Spleen (tissue), 11 donors: Measurements from ENCODE around the gene ELF1. TPM values are rescaled to one million over a fixed set of nuclear protein-coding genes. Genes with fewer than 3 reads are reported as not detected.
"Not testable (repeated sequence)": the region's sequence is repeated elsewhere in the genome, so short reads cannot be mapped to it uniquely, and the experiment has no call there.

Experiments used
- DNase-seq: peaks from one replicate; pipeline ENCODE4 v3.0.0-alpha.2; 2020
- H3K27ac ChIP-seq, 8 donors: fragments of 200-600 bp; sonication (generic) in 7 of 8; 1 replicate in 4 of 8; 2 replicates in 4 of 8; pipeline versions ENCODE4 v1.5.0 to v1.8.0; 2016 to 2021; ENCODE audit warnings: inconsistent platforms in 4 of 8, mild to moderate bottlenecking in 4 of 8, moderate library complexity in 1 of 8
- H3K27me3 ChIP-seq, 7 donors: fragments of 200-600 bp; sonication (generic) in 6 of 7; replicated peaks in 1 of 7; 1 replicate in 4 of 7; 2 replicates in 3 of 7; pipeline versions ENCODE4 v1.5.0 to v1.8.0; 2016 to 2021; ENCODE audit warnings: inconsistent platforms in 3 of 7, mild to moderate bottlenecking in 1 of 7
- H3K36me3 ChIP-seq, 6 donors: fragments of 200-600 bp; sonication (generic) in 5 of 6; 1 replicate in 4 of 6; 2 replicates in 2 of 6; pipeline versions ENCODE4 v1.5.0 to v1.8.0; 2016 to 2021; ENCODE audit warnings: inconsistent platforms in 2 of 6
- H3K4me1 ChIP-seq, 6 donors: fragments of 200-600 bp; sonication (generic) in 5 of 6; 1 replicate in 3 of 6; 2 replicates in 3 of 6; pipeline versions ENCODE4 v1.5.0 to v1.8.0; 2016 to 2021; ENCODE audit warnings: inconsistent platforms in 3 of 6
- H3K4me3 ChIP-seq, 8 donors: fragments of 200-600 bp; sonication (generic) in 7 of 8; 1 replicate in 4 of 8; 2 replicates in 4 of 8; pipeline versions ENCODE4 v1.5.0 to v1.8.0; 2016 to 2021; ENCODE audit warnings: inconsistent platforms in 4 of 8, mild to moderate bottlenecking in 4 of 8, moderate library complexity in 2 of 8
- H3K9me3 ChIP-seq, 8 donors: fragments of 200-600 bp; sonication (generic) in 7 of 8; 1 replicate in 4 of 8; 2 replicates in 4 of 8; pipeline versions ENCODE4 v1.5.0 to v1.8.0; 2016 to 2021; ENCODE audit warnings: inconsistent platforms in 4 of 8
- POLR2A ChIP-seq, 3 donors: fragments of 450-650 bp; IDR thresholded peaks; one replicate each; pipeline ENCODE4 v1.5.1; 2017; ENCODE audit warnings: antibody characterized with exemption in 3 of 3, mild to moderate bottlenecking in 1 of 3
- POLR2AphosphoS5 ChIP-seq, 3 donors: sonication (generic); formaldehyde crosslinking; IDR thresholded peaks; one replicate each; pipeline ENCODE4 v1.5.1; 2017; ENCODE audit warnings: antibody characterized with exemption in 3 of 3
- WGBS, 5 donors: extraction: QIAGEN DNeasy Blood & Tissue Kit in 3 of 5; methylation state at CpG; one replicate each; pipeline versions ENCODE4 v1.1.5 to v1.1.7; 2013 to 2018; 5-methylcytosine and 5-hydroxymethylcytosine counted together
- intact Hi-C: fragments of 100-400 bp; cut with DNase I; formaldehyde crosslinking; loops from one replicate; pipeline ENCODE4 v1.15.0; 2023; ENCODE audit warnings: low total_unique reads
- polyA plus RNA-seq, 3 donors: library from polyadenylated mRNA; stranded (reverse); fragments of 200-250 nt; gene quantifications; one replicate each; pipeline ENCODE4 v1.2.1, GENCODE V29; 2013
- total RNA-seq, 7 donors: library from RNA; depleted of rRNA in 3 of 7; stranded (reverse); fragments of >200 nt in 3 of 7; fragmentation: NEBNext Ultra II Directional in 4 of 7; extraction: Animal tissue kit (Norgen Biotek cat#: 25700) in 4 of 7; gene quantifications; one replicate each; pipeline versions ENCODE4 v1.1.0 to v1.2.1, GENCODE V29; 2016 to 2021
- TF ChIP-seq, protein P1 (sequence below), 11 experiments: fragments of 200-600 bp in 7 of 11; fragments of 450-650 bp in 4 of 11; sonication (generic) in 4 of 11; IDR thresholded peaks in 8 of 11; conservative IDR thresholded peaks in 3 of 11; 1 replicate in 7 of 11; 2 replicates in 4 of 11; pipeline versions ENCODE4 v1.4.0 to v1.8.0; 2016 to 2021; ENCODE audit warnings: antibody characterized with exemption in 11 of 11, inconsistent platforms in 4 of 11, mild to moderate bottlenecking in 1 of 11
- donor health status: healthy with polysubstance abuse.
- donor health status: DM: no; HTN: no; CAD: no; lungs with moderate emphysema.
- donor health status: DM: no; HTN: no; CAD: no.
- donor health status: Bipolar disorder and iron deficiency.
- donor health status: healthy.
- donor health status: DM: no; HTN: no; CAD: no.
- donor health status: DM: yes; HTN: yes; CAD: no.

ELF1 gene
- total and polyA plus RNA-seq, 10 donors, result 18.0 to 146 (median 116) TPM

DNA sequence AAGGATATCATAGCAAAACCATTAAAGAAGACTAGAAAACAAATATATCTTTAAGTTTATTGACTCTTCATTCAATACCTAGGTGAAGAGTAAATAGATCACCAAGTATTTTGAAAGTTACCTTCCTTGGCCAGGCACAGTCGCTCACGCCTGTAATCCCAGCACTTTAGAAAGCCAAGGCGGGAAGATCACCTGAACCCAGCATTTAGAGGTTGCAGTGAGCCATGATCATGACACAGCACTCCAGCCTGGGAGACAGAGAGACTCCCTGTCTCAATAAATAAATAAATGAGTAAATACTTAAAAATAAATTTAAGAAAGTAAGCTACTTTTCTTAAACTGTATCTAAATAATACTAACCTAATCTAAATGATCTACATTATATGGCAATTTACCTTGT lies 33.3 kb upstream of the ELF1 start:
- Histone ChIP-seq H3K27me3 (no peaks in the 10 kb centered on the region), H3K4me3 (no peak overlapping the region), H3K36me3 (peaks cover 0 to 11% (median 0%) of the 10 kb centered on the region in 6 donors), H3K4me1 (peaks cover 16 to 90% (median 70%) of the 10 kb centered on the region in 6 donors), H3K27ac (peak overlapping the region in 1 of 8 donors; percentile 64), H3K9me3 (no peaks in the 10 kb centered on the region)
- intact Hi-C loops, result loop anchor here (10.0 kb wide), 3 partner anchors 78 to 258 kb away; no protein-coding TSS in a partner anchor
- TF ChIP-seq, protein P1, sequence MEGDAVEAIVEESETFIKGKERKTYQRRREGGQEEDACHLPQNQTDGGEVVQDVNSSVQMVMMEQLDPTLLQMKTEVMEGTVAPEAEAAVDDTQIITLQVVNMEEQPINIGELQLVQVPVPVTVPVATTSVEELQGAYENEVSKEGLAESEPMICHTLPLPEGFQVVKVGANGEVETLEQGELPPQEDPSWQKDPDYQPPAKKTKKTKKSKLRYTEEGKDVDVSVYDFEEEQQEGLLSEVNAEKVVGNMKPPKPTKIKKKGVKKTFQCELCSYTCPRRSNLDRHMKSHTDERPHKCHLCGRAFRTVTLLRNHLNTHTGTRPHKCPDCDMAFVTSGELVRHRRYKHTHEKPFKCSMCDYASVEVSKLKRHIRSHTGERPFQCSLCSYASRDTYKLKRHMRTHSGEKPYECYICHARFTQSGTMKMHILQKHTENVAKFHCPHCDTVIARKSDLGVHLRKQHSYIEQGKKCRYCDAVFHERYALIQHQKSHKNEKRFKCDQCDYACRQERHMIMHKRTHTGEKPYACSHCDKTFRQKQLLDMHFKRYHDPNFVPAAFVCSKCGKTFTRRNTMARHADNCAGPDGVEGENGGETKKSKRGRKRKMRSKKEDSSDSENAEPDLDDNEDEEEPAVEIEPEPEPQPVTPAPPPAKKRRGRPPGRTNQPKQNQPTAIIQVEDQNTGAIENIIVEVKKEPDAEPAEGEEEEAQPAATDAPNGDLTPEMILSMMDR (IDR thresholded peaks at IDR 0.05 in 8 of 11, conservative IDR thresholded peaks at IDR 0.05 in 3 of 11), result no peak
- TF ChIP-seq POLR2A (IDR thresholded peaks at IDR 0.05) (no peak), POLR2AphosphoS5 (IDR thresholded peaks at IDR 0.05) (no peak)
- no peak for DNase-seq
- whole genome bisulfite sequencing, 5 donors, result 87 to 99% (median 96%) methylated on average over 3 of the region's 3 CpGs

DNA sequence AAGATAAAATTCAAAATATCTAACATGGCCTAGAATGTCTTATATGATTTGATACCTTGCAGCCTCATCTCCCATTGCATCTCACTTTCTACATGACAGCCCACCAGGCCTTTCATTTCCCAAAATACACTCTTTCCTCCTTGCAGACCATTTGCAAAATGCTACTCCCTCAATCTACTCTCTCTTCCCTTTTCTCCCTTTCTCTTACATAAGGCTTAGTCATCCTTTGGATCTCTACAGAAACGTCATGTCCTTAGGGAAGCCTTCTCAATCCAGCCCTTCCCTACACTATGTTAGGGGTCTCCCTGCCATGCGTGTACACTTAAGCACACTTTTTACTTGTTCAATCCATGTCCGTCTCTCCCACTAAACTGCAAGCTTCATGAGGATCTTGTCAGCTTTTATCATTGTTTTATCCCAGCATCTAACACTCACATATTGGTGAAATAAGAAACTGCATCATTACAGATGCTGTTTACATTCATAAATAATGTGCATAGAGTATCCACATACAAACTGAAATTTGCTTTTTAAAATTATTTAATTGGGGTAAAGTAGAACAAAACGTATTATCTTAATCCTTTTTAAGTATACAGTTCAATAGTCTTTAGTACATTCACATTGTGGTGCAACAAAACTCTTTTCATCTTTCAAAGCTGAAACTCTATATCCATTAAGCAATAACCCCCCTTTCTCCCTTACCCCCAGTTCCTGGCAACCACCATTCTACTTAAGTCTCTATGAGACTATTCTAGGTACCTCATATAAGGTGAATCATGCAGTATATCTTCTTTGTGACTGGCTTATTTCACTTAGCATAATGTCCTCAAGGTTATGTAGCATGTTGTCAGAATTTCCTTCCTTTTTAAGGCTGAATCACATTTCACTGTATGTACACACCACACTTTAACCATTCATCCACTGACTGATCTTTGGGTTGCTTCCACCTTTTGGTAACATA lies 30.6 kb upstream of the ELF1 start:
- Histone ChIP-seq H3K9me3 (no peaks in the 10 kb centered on the region), H3K4me1 (peaks cover 13 to 63% (median 47%) of the 10 kb centered on the region in 6 donors), H3K4me3 (no peak overlapping the region), H3K27ac (peak overlapping the region in 3 of 8 donors; percentile 38 to 50 (median 48)), H3K27me3 (no peaks in the 10 kb centered on the region), H3K36me3 (peaks cover 0 to 18% (median 0%) of the 10 kb centered on the region in 6 donors)
- DNase-seq, result no peak
- TF ChIP-seq, protein P1 (IDR thresholded peaks at IDR 0.05 in 8 of 11, conservative IDR thresholded peaks at IDR 0.05 in 3 of 11), result no peak
- 72 to 84% (median 78%) methylated on average over 4 of the region's 4 CpGs for WGBS, 5 donors
- intact Hi-C loops, result loop anchor here (10.0 kb wide), 3 partner anchors 75 to 255 kb away; no protein-coding TSS in a partner anchor

DNA sequence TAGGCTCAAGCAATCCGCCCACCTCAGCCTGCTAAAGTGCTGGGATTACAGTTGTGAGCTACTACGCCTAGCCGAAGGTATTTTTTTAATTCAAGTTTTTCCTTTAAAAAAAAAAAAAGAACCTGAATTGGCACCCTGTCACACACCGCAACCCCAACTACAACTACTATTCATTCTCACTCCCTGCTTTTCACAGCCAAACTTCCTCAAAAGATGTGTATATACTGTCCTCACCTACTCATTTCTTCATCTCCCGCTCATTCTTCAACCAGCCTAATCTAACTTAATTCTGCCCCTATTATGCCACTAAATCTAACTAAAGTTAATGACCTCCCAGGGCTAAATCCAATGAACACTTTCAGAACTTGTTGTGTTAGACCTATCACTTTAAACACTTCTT lies 29.5 kb upstream of the ELF1 start:
- 79 to 95% (median 87%) methylated on average over 5 of the region's 5 CpGs for WGBS, 5 donors
- intact Hi-C loops, result no loop called here
- Histone ChIP-seq H3K27me3 (no peaks in the 10 kb centered on the region), H3K4me3 (no peak overlapping the region), H3K36me3 (peaks cover 0 to 18% (median 0%) of the 10 kb centered on the region in 6 donors), H3K27ac (peak overlapping the region in 1 of 8 donors; percentile 50), H3K4me1 (peaks cover 4 to 52% (median 36%) of the 10 kb centered on the region in 6 donors), H3K9me3 (peaks cover 0 to 4% (median 0%) of the 10 kb centered on the region in 8 donors)
- no peak for DNase-seq
- TF ChIP-seq, protein P1 (IDR thresholded peaks at IDR 0.05 in 8 of 11, conservative IDR thresholded peaks at IDR 0.05 in 3 of 11), result no peak
- TF ChIP-seq POLR2AphosphoS5 (IDR thresholded peaks at IDR 0.05) (no peak), POLR2A (IDR thresholded peaks at IDR 0.05) (no peak)

DNA sequence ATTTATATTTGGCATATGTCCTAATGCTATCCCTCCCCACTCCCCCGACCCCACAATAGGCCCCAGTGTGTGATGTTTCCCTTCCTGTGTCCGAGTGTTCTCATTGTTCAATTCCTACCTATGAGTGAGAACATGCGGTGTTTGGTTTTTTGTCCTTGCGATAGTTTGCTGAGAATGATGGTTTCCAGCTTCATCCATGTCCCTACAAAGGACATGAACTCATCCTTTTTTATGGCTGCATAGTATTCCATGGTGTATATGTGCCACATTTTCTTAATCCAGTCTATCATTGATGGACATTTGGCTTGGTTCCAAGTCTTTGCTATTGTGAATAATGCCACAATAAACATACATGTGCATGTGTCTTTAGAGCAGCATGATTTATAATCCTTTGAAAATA lies 23.3 kb upstream of the ELF1 start:
- intact Hi-C loops, H3K4me3 ChIP-seq, H3K27me3 ChIP-seq, H3K27ac ChIP-seq, H3K36me3 ChIP-seq, DNase-seq, H3K9me3 ChIP-seq, H3K4me1 ChIP-seq: not testable (repeated sequence)
- WGBS, 5 donors, result 90 to 99% (median 94%) methylated on average over 3 to 4 of the region's 4 CpGs
